Neural cell (in vitro differentiated cells): ENCODE measurements around the gene LHX2.

Experiments used
- CTCF ChIP-seq: fragments of 450-650 bp; IDR thresholded peaks from 2 replicates; pipeline ENCODE4 v1.5.1; 2014; ENCODE audit warnings: antibody characterized with exemption, mild to moderate bottlenecking, moderate library complexity; ENCODE audit not compliant: poor library complexity, severe bottlenecking
- EP300 ChIP-seq: fragments of 450-650 bp; conservative IDR thresholded peaks from 2 replicates; pipeline ENCODE4 v1.6.1; 2014; ENCODE audit warnings: antibody characterized with exemption, mild to moderate bottlenecking, moderate library complexity; ENCODE audit not compliant: poor library complexity, severe bottlenecking
- MXI1 ChIP-seq: fragments of 450-650 bp; conservative IDR thresholded peaks from 2 replicates; pipeline ENCODE4 v1.6.1; 2014; ENCODE audit warnings: antibody characterized with exemption, mild to moderate bottlenecking; ENCODE audit not compliant: poor library complexity, severe bottlenecking
- REST ChIP-seq: IDR thresholded peaks from 2 replicates; pipeline ENCODE4 v1.6.1; 2012; ENCODE audit warnings: borderline replicate concordance
- SMC3 ChIP-seq: fragments of 450-650 bp; conservative IDR thresholded peaks from 2 replicates; pipeline ENCODE4 v1.6.1; 2014; ENCODE audit warnings: antibody characterized with exemption, mild to moderate bottlenecking, moderate library complexity; ENCODE audit not compliant: poor library complexity

- TF ChIP-seq MXI1 (no peak), SMC3 (no peak), REST (no peak), CTCF (no peak), EP300 (no peak)
Measured at GRCh38 chr9:124017929-124018729, 6.6 kb downstream of the LHX2 start.
